Right atrium auricular region (tissue), 2 donors: ENCODE measurements around the gene UNC5CL. TPM values are rescaled to one million over a fixed set of nuclear protein-coding genes. Genes with fewer than 3 reads are reported as not detected.

Experiments
- DNase-seq: peaks from one replicate; pipeline ENCODE4 v3.0.0-alpha.2; 2019; ENCODE audit warnings: low spot score
- H3K27ac ChIP-seq, 2 donors: fragments of 200-600 bp; sonication (generic); 1 replicate in 1 of 2; 2 replicates in 1 of 2; pipeline ENCODE4 v1.5.1; 2016 to 2019
- H3K27me3 ChIP-seq, 2 donors: fragments of 200-600 bp; sonication (generic); one replicate each; pipeline versions ENCODE4 v1.5.1 to v1.6.0; 2017 to 2019
- H3K36me3 ChIP-seq: fragments of 200-600 bp; sonication (generic); one replicate; pipeline ENCODE4 v1.5.1; 2016
- H3K4me1 ChIP-seq, 2 donors: fragments of 200-600 bp; sonication (generic); one replicate each; pipeline versions ENCODE4 v1.5.1 to v1.6.0; 2017 to 2019
- H3K4me3 ChIP-seq, 2 donors: fragments of 200-600 bp; sonication (generic); 1 replicate in 1 of 2; 2 replicates in 1 of 2; pipeline ENCODE4 v1.5.1; 2017 to 2019; ENCODE audit warnings: mild to moderate bottlenecking in 1 of 2, moderate library complexity in 1 of 2
- H3K9me3 ChIP-seq, 2 donors: fragments of 200-600 bp; sonication (generic); one replicate each; pipeline ENCODE4 v1.5.1; 2019
- total RNA-seq, 2 donors: library from RNA; depleted of rRNA; stranded (reverse); fragments of >200 nt; gene quantifications; one replicate each; pipeline ENCODE4 v1.1.0, GENCODE V29; 2016
- TF ChIP-seq, protein P1 (sequence below), 2 donors: fragments of 200-600 bp; sonication (generic); IDR thresholded peaks; one replicate each; pipeline ENCODE4 v1.5.1; 2019; ENCODE audit warnings: antibody characterized with exemption in 2 of 2

Gene UNC5CL
- total RNA-seq, 2 donors from 2014 or later = 0.43 to 0.96 TPM

DNA sequence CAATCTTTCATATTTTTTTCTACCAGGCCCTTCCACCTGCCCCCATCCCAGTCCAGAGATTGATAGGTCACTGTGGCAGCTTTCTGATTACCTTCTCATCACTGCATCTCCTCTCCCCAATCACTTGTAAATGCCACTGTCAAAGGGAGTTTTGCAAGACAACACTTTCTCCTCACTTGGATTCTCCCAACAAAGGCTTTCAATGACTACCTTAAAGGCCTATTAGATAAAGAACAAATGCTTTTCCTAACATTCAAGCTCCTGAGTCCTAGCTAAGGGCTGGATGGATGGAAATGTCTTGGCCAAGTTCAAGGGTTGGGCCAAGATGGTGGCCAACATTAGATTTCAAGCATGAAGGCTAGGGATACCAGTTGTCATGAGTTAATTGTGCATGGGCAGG lies 55.3 kb downstream of the UNC5CL start:
- H3K4me1 ChIP-seq = no peaks in the 10 kb centered on the region
- H3K9me3 ChIP-seq = no peaks in the 10 kb centered on the region
- H3K36me3 ChIP-seq = no peaks in the 10 kb centered on the region
- no peak overlapping the region for H3K27ac ChIP-seq
- TF ChIP-seq, protein P1, sequence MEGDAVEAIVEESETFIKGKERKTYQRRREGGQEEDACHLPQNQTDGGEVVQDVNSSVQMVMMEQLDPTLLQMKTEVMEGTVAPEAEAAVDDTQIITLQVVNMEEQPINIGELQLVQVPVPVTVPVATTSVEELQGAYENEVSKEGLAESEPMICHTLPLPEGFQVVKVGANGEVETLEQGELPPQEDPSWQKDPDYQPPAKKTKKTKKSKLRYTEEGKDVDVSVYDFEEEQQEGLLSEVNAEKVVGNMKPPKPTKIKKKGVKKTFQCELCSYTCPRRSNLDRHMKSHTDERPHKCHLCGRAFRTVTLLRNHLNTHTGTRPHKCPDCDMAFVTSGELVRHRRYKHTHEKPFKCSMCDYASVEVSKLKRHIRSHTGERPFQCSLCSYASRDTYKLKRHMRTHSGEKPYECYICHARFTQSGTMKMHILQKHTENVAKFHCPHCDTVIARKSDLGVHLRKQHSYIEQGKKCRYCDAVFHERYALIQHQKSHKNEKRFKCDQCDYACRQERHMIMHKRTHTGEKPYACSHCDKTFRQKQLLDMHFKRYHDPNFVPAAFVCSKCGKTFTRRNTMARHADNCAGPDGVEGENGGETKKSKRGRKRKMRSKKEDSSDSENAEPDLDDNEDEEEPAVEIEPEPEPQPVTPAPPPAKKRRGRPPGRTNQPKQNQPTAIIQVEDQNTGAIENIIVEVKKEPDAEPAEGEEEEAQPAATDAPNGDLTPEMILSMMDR (IDR thresholded peaks at IDR 0.05) = no peak
- no peak for DNase-seq
- H3K27me3 ChIP-seq = no peaks in the 10 kb centered on the region
- H3K4me3 ChIP-seq = no peak overlapping the region

DNA sequence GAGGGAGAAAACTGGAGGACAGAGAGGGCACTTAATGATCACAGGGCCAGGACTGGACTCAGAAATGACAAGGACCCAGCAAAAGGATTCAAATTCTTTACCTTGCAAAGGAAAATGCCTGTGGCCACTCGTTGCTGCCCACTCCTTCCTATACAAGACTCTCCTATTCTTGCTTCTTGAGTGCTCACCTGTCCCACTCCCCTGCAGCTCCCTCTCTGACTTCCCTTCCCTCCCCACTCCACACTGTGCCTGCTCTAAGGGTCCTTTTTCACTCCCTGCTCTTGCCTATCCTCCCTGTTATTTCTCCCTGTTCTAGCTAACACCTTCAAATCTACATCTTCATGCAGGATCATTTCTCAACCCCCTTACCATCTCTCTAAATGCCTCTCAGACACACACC lies 56.1 kb downstream of the UNC5CL start:
- Histone ChIP-seq H3K27ac (no peak overlapping the region), H3K36me3 (no peaks in the 10 kb centered on the region), H3K4me3 (no peak overlapping the region), H3K4me1 (no peaks in the 10 kb centered on the region), H3K9me3 (no peaks in the 10 kb centered on the region), H3K27me3 (no peaks in the 10 kb centered on the region)
- TF ChIP-seq, protein P1 (IDR thresholded peaks at IDR 0.05) = no peak
- DNase-seq = no peak

DNA sequence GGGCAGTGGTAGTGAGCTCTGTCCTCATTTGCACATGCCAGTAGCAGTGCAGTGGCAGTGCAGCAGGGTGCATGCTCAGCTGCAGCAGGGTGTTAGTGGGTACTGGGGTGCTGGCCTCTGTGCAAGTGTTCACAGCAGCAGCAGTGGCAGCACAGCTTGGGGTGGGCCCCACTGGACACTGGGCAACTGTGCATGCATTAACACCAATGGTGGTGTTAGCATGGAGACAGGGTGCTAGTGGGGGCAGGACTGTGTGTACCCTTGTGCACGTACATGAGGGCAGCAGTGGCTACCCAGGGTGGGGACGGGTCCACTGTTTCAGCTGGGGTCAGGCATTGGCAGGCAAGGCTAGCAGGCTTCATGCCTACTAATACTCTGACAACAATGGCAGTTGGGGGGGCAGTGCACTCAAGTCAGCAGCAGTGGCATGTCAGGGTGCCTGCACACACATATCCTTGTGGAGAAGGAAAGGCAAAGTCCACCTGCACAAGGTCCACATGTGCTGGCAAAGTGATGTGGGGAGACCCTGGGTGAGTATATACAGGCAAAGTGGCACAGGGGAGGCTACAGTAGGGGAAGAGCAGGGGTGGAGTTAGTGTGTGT lies 60.2 kb downstream of the UNC5CL start:
- H3K4me1 ChIP-seq = no peaks in the 10 kb centered on the region
- no peak overlapping the region for H3K27ac ChIP-seq
- no peak overlapping the region for H3K4me3 ChIP-seq
- TF ChIP-seq, protein P1 (IDR thresholded peaks at IDR 0.05) = no peak
- no peaks in the 10 kb centered on the region for H3K36me3 ChIP-seq
- no peaks in the 10 kb centered on the region for H3K9me3 ChIP-seq
- no peak for DNase-seq
- H3K27me3 ChIP-seq = no peaks in the 10 kb centered on the region

DNA sequence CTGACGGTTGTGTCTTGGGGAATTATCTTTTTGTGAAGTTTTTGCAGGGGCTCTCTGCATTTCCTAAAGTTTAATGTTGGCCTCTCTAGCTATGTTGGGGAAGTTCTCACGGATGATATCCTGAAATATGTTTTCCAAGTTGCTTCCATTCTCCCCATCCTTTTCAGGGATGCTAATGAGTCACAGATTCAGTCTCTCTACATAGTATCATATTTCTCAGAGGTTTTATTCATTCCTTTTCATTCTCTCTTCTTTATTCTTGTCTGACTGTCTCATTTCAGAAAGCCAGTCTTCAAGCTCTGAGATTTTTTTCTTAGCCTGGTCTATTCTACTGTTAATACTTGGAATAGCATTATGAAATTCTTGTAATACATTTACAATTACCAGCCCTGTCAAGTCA lies 61.3 kb downstream of the UNC5CL start:
- Histone ChIP-seq H3K36me3 (no peaks in the 10 kb centered on the region), H3K4me1 (no peaks in the 10 kb centered on the region), H3K27ac (no peak overlapping the region), H3K4me3 (no peak overlapping the region), H3K9me3 (no peaks in the 10 kb centered on the region), H3K27me3 (no peaks in the 10 kb centered on the region)
- TF ChIP-seq, protein P1 (IDR thresholded peaks at IDR 0.05) = no peak
- DNase-seq = no peak

DNA sequence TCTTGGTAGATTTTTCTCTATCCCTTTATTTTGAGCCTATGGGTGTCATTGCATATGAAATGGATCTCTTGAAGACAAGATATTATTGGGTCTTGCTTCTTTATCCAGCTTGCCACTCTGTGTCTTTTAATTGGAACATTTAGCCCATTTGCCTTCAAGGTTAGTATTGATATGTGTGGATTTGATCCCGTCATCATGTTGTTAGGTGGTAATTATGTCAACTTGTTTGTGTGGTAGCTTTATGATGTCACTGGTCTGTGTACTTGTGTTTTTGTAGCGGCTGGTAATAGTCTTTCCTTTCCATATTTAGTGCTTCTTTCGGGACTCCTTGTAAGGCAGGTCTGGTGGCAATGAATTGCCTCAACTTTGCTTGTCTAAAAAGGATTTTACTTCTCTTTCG lies 61.9 kb downstream of the UNC5CL start:
- TF ChIP-seq, protein P1 (IDR thresholded peaks at IDR 0.05) = no peak
- Histone ChIP-seq H3K27ac (no peak overlapping the region), H3K27me3 (no peaks in the 10 kb centered on the region), H3K36me3 (no peaks in the 10 kb centered on the region), H3K4me1 (no peaks in the 10 kb centered on the region), H3K4me3 (no peak overlapping the region), H3K9me3 (no peaks in the 10 kb centered on the region)
- DNase-seq = no peak

Other genes with a start within 250 kb of the UNC5CL start
- not detected for gene TSPO2, start 3.2 kb upstream of the UNC5CL start, total RNA-seq
- gene APOBEC2, start 14.0 kb upstream of the UNC5CL start, total RNA-seq = 100 to 1,000 TPM; 130 to 245 TPM
- gene OARD1, start 33.1 kb upstream of the UNC5CL start, total RNA-seq = 10 to 100 TPM in 1 of 2 donors, 1 to 10 TPM in 1; 9.4 to 13.4 TPM
- 1 to 10 TPM; 8.2 to 9.9 TPM for gene NFYA, start 33.8 kb upstream of the UNC5CL start, total RNA-seq
- not detected for gene TREML1, start 115.1 kb upstream of the UNC5CL start, total RNA-seq
- gene TREM2, start 123.9 kb upstream of the UNC5CL start, total RNA-seq = 1 to 10 TPM; 1.6 to 7.0 TPM
- gene TREML2, start 161.9 kb upstream of the UNC5CL start, total RNA-seq = under 1 TPM in 1 of 2 donors, not detected in 1; 0.12 TPM
- not detected for gene TREML4, start 189.1 kb upstream of the UNC5CL start, total RNA-seq
- 1 to 10 TPM in 1 of 2 donors, not detected in 1; 2.9 TPM for gene TREM1, start 247.5 kb upstream of the UNC5CL start, total RNA-seq